Esophagus muscularis mucosa (tissue), 3 donors: ENCODE data around the gene KIZ.

ENCODE experiments used
- POLR2A ChIP-seq: fragments of 450-650 bp; IDR thresholded peaks from one replicate; pipeline ENCODE4 v1.6.1; 2017; ENCODE audit warnings: antibody characterized with exemption, moderate library complexity, mild to moderate bottlenecking, low read depth
- TF ChIP-seq, protein P1 (sequence below), 3 experiments: fragments of 200-600 bp in 2 of 3; fragments of 450-650 bp in 1 of 3; sonication (generic) in 2 of 3; IDR thresholded peaks; one replicate each; pipeline ENCODE4 v1.5.1; 2017 to 2019; ENCODE audit warnings: antibody characterized with exemption in 3 of 3, mild to moderate bottlenecking in 2 of 3, moderate library complexity in 1 of 3

DNA sequence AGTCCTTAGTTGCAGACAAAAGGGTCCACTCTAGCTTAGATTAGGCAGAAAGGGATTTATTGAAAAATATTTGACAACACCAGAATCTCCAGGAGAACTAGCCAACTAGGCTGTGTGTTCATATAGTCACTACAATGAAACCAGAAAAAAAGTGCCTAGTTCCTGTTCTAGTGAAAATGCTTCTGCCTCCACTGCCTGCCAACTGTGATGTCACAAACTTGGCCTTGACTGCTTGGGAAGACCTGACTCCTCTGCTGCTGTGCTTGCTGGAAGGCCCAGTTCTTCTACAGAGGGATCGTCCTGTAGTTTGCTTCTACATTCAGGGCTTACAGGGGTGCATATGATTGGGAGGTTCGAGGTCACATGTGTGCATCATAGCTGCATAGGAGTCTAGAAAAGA, 136.9 kb downstream of the KIZ start:
- TF ChIP-seq, protein P1, sequence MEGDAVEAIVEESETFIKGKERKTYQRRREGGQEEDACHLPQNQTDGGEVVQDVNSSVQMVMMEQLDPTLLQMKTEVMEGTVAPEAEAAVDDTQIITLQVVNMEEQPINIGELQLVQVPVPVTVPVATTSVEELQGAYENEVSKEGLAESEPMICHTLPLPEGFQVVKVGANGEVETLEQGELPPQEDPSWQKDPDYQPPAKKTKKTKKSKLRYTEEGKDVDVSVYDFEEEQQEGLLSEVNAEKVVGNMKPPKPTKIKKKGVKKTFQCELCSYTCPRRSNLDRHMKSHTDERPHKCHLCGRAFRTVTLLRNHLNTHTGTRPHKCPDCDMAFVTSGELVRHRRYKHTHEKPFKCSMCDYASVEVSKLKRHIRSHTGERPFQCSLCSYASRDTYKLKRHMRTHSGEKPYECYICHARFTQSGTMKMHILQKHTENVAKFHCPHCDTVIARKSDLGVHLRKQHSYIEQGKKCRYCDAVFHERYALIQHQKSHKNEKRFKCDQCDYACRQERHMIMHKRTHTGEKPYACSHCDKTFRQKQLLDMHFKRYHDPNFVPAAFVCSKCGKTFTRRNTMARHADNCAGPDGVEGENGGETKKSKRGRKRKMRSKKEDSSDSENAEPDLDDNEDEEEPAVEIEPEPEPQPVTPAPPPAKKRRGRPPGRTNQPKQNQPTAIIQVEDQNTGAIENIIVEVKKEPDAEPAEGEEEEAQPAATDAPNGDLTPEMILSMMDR (IDR thresholded peaks at IDR 0.05) = no peak
- no peak for TF ChIP-seq POLR2A
